HS-27A (cell line): ENCODE measurements around the gene KLK12.

Source experiments
- DNase-seq: peaks from one replicate; pipeline ENCODE4 v3.0.0-alpha.2; 2012; ENCODE audit warnings: low read depth, missing footprints

KLK12 gene

DNA sequence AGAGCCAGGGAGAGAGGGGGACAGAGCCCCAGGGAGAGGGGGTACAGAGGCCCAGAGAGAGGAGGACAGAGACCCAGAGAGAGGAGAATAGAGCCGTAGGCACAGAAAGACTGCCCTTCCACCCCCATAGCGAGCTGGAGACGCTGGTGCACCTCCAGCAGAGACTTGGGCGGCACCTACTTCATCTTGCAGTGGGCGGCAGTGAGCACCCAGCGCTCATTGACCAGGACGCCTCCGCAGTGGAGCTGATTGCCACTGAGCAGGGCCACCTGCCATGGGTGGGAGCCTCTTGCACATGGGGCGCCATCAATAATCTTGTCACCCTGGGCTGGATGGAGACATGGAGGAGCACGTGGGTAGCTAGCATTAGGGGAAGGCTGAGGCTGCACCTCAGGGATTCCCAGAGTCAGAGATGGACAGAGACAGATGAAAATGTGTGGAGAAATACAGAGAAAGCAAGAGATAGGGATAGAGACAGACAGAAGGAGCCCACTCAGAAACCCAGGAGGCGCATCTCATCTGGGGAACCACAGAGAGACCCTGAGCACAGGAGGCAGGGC lies 53.1 kb downstream of the KLK12 start:
- no peak for DNase-seq

GRCh38 chr19:50980208-50980607 lies 54.6 kb downstream of the KLK12 start:
- no peak for DNase-seq

GRCh38 chr19:50979758-50980157 lies 55.0 kb downstream of the KLK12 start:
- DNase-seq = no peak
